Measurements from ENCODE around the gene SAMD4B.

Gene SAMD4B

DNA sequence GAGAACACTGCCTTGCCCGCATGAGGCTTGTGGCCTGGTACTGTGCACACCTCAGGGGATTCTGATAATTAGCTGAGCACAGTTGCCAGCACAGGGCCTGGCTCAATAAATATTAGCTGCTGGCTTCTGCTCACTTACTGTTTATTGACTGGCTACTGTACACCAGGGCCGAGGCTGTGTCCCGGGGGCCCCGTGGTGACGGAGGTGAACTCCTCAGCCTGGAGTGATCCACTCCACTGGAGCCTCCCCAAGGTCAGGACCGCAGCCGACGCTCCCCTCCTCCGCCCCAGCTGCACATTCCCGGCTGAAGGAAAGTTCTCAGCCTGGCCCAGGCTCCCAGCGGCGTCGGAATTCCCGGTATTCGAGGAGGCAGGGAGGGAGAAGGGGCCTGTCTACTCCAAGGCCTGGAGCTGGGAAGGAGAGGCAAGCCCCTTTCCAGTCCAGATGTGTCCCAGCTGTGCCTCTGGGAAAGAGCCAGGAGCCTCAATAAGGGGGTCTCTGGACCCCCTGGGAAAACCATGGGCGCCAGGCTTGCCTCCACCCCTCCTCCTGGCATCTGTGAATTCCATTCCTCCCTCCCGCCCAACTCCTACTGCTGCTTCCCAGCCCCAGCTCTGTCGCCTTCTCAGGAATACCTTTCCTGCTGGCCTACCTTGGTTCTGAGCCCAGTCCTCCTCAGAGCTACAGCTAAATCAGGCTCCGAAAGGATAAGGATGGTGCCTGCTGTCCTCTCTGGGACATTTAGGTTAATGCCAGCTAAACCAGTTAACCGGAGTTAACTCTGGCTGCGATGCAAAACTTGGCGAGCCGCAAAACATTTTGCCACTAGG, 86.3 kb downstream of the SAMD4B start:
- DNase-seq = no peak

DNA sequence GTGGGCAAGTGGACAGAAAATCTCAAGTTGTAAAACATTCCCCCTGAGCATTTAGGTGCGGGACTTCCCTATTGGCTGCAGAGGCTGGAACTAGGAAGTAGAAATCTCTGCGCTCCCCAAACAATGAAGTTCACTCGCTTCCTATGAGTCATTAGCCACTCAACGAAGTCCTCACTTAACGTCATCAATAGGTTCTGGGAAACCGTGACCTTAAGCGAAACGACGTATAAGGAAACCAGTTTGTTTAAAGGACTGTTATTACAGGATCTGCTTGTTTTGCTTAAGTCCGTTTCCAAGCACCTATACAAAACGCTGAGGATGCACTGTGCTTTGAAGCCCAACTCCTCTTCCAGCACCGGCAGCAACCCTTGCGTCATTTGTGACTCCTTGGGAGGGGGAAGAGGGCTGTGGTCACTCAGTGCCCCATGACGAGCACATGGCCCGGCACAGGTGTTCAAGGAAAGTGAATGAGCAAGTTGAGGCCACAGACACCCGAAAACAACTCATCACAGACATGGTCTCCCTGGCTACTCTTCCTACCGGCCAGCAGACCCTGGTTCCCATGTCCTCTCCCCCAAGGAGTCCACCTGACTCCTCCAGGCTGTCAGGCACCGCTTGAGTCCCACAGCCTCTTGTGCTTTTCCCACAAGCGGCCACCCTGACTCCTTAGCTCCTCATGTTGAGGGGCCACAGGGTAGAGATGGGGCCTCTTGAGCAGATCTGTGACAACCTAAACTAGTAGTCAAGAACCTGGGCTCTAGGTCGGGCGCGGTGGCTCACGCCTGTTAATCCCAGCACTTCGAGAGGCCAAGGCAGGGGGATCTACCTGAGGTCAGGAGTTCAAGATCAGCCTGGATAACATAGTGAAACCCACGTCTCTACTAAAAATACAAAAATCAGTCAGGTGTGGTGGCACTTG, 88.7 kb downstream of the SAMD4B start:
- peak; percentile 49 to 61 for DNase-seq

DNA sequence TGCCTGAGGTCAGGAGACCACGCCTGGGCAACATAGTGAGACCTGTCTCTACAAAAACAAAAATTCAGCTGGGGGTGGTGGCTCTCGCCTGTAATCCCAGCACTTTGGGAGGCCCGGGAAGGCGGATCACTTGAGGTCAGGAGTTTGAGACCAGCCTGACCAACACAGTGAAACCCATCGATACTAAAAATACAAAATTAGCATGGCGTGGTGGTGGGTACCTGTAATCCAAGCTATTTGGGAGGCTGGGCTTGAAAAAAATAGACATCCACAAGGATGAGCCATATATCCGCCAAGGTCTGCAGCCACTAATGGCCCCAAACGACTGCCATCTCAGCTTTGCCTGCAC, 90.4 kb downstream of the SAMD4B start:
- DNase-seq = no peak

DNA sequence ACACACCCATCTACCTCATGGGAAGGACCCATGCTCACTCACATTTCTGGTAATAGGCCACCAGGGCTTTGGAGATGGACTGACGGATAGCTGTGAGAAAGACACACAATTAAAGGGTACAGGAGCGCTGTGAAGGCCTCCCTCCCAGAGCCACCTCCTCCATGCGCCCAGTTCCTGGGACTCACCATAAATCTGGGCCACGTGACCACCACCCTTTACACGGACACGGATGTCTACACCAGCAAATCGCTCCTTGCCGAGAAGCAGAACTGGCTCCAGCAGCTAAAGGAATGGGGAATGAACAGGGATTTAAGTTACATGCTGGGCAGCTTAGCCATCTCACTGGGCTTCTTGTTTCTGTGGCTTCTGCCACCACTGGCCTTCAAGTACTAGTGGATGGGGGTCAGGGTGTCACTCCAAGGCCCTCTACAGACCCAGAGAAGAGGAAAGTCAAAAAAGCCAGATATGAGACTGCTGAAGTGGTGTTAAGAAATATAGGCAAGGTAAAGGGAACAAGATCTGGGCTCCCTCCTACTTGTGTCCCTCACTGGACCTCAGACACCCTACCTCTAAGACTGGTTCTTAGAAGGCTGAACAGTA, 91.4 kb downstream of the SAMD4B start:
- no peak for DNase-seq

DNA sequence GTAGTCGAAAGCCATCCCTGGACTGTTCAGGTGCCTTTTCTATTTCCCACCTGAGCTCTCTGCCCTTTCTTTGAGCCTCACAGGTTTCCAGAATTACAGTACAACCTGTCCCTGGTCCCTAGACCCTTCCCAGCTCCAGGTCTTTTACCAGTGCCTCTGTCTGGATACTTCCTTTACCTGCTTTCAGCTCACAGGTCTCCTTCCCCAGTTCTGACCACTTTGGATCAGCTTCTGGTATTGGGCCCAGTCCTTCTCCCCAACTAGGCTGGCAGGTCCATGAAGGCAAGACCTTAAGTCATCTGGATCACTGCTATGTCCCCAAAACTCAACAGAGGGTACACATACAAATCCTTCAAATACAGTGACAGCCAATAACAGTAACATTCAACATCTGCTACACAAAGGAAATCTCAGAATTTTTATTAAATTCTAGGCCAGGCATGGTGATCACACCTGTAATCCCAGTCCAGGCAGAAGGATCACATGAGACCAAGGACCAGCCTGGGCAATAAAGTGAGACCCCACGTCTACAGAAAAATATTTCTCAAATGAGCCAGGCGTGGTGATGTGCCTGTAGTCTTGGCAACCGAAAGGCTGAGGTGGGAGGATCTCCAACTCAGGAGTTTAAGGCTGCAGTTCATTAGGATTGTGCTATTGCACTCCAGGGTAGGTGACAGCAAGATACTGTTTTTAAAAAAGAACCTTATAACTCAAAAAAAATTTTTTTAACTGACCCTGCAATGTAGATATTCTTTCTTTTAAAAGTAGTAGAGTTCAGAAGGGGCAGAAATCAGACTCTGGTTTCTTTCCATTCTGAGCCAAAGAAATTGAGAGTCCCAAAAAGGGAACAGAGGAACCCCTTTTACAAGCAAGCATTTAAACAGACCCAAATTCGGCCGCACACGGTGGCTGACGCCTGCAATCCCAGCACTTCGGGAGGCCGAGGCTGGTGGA, 92.2 kb downstream of the SAMD4B start:
- no peak for DNase-seq
